GM18951 (cell line): ENCODE results near the gene CNOT8.
"Not testable (repeated sequence)": the region's sequence is repeated elsewhere in the genome, so short reads cannot be mapped to it uniquely, and the experiment has no call there.

Experiments
- POLR2A ChIP-seq: IDR thresholded peaks from 4 replicates; pipeline ENCODE4 v1.6.1; 2011; ENCODE audit warnings: mild to moderate bottlenecking; ENCODE audit not compliant: insufficient read length, insufficient read depth; ENCODE audit errors: extremely low read depth
- in situ Hi-C: fragments of 300-500 bp; cut with MboI; formaldehyde crosslinking; loops from one replicate; pipeline ENCODE4 v1.12.0; 2022; ENCODE audit warnings: low sequenced_read_pairs, mixed read lengths, inconsistent platforms; ENCODE audit not compliant: unreplicated experiment

Gene CNOT8

GRCh38 chr5:154823605-154824004, 34.8 kb upstream of the CNOT8 start:
- TF ChIP-seq POLR2A = no peak
- in situ Hi-C loops = no loop called here

- TF ChIP-seq POLR2A = no peak
- in situ Hi-C loops = no loop called here
Observed at GRCh38 chr5:154824070-154824469, 34.4 kb upstream of the CNOT8 start.

DNA sequence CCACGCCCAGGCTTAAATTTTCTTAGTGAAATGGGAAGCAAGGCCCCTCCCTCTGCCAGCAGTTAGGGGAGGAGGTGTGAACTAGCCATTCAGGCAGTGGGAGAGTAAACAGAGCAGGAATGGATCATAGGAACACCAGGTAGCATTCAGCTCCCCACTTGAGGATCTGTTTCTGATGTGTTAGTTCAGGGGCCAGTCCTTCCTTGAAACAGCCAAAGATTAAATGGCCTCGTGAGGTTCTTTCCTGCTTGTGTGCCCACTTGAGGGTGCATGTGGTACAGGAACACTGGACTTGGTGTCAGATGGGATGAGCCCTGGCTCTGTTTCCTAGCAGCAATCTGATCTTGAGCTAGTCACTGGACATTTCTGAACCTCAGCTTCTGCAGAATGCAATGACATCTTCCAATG, 29.2 kb upstream of the CNOT8 start:
- in situ Hi-C loops = no loop called here
- no peak for TF ChIP-seq POLR2A

DNA sequence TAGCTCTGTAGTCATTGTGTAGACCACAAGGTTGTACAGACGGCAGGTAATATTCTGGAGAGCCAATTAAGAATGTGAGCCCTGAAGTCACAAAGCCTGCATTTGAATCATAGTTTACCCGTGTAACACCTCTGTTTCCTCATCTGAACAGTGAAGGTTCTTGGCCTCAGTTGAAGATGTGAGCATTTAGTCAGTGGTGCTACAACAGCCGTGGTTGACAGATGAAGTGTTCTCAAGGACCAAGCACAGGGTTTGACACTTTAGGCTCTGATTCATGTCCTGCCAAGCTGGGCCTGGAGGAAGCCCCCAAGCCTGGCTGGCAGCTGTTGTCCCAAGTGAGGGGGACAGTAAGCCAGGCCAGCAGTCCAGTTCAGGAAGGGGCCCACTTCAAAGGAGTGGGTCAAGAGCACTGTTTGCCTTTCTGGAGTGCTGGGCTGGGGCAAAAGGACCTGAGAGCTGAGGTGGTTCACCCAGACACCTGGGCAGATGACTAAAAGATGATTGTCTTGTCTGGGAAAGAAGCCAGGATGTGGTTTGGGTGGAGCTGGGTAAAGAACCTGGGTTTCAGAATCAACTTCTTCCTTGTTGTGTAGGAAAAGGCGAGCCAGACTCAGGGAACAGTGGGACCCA, 28.7 kb upstream of the CNOT8 start:
- TF ChIP-seq POLR2A = no peak
- in situ Hi-C loops = no loop called here

DNA sequence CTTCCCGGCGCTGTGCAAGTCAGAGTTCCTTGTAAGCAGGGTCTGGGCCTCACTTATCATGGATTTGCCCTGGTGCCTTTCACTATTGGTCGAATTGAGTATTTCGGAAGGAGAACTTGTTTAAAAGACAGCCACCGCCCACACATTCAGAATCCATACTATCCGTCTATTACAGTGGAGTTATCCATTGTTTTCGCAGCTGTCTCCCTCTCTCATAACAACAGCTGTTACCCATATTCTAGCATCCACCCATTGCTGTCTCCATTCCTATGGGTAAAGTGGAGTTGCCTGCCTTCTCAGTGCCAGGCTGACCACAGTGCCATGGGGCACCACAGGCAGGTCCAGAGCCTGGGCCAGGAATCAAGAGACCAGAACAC, 28.2 kb upstream of the CNOT8 start:
- in situ Hi-C loops = no loop called here

DNA sequence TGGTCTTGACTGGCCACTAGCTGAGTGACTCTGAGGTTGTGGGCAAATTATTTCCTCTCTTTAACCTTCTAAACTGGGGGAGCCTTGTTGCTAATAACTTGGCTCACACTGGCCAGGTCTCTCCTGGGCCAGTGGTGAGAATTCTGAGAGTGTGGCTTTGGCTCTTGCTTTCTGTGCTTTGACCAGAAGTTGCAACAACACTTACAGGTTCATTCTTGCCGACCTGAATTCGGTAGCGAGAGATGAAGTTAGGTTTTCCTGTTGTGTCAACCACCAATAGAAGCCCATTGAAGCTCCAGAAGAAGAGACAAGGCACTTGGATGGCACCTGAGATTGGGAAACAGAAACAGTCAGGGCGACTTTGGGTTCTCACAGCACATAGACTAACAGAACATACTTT, 27.8 kb upstream of the CNOT8 start:
- in situ Hi-C loops = no loop called here
- no peak for TF ChIP-seq POLR2A

More for the DNA sequence above, 28.2 kb upstream of the CNOT8 start:
- TF ChIP-seq POLR2A = no peak

- in situ Hi-C loops = no loop called here
- TF ChIP-seq POLR2A = no peak
Observed at GRCh38 chr5:154831451-154831850, 27.0 kb upstream of the CNOT8 start.

GRCh38 chr5:154832804-154833203, 25.6 kb upstream of the CNOT8 start:
- in situ Hi-C loops = not testable (repeated sequence)

DNA sequence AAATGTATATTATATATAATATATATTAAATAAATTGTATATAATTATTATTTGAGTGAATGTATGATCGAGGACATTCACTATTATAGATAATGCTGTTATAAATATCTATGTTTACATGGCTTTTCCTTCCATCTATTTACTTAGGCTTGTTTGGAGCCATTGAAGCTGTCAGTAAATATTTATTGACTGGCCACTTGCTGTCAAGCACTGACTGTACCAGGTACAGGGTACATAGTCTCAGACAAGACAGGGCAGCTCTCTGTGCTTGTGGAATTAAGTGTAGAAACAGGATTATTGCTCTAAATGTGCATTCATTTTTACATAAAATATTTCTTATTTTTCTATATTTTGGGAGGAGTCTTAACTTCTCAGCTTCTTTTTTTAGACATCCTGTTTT, 24.4 kb upstream of the CNOT8 start:
- TF ChIP-seq POLR2A = no peak
- in situ Hi-C loops = no loop called here

GRCh38 chr5:154835701-154836052, 22.8 kb upstream of the CNOT8 start:
- in situ Hi-C loops = not testable (repeated sequence)

- in situ Hi-C loops = no loop called here
- TF ChIP-seq POLR2A = no peak
Observed at GRCh38 chr5:154836225-154836624, 22.2 kb upstream of the CNOT8 start.

DNA sequence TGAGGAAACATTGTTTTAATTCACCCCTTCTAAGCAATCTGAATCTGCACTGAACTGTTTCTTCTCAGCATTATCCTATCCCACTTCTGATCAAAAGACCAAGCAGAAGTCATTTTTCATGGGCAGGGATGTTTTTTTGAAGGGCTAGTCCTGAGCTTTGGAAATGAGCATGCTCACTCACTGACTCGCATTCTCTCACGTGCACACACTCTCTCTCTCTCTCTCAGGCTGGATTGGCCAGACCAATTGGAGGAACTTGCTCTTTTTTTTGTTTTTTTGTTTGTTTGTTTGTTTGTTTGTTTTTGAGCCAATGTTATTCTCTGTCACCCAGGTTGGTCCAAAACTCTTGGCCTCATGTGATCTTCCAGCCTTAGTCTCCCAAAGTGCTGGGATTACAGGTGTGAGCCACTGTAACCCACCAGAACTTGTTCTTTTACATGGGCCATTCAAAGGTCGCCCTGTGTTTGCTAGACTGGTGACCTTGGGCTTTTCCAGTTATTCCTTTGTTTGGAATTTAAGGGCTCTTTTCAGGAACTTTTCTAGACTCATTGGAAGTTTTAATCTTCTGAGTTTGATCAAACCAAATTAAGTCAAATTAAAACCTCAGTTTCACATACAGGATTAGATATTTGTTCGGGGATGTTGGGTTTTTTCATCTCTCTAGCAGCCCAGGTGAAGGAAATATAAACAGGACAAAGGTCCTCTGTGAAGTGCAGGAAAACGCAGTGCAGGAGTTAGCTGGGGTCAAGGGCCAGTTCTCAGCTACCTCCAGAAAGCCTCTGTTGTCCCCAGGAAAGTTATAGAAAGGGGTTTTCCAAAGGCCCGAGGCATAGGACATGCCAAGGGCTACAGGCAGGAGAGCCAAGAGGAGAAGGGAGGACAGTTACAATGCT, 21.2 kb upstream of the CNOT8 start:
- no peak for TF ChIP-seq POLR2A
- in situ Hi-C loops = no loop called here

- no peak for TF ChIP-seq POLR2A
- in situ Hi-C loops = no loop called here
Observed at GRCh38 chr5:154840435-154841272, 17.8 kb upstream of the CNOT8 start.

- TF ChIP-seq POLR2A = no peak
- in situ Hi-C loops = no loop called here
Observed at GRCh38 chr5:154841273-154841661, 17.2 kb upstream of the CNOT8 start.
